GM12878 (cell line): ENCODE results near the gene PISD. TPM values are rescaled to one million over a fixed set of nuclear protein-coding genes. Genes with fewer than 3 reads are reported as not detected.
A peak's percentile ranks its signal among the peaks of the same experiment; 100 is the strongest.

ENCODE experiments used
- ATAC-seq: fragments of 200-7000 bp; cut with Tn5 transposase; 3 replicates; pipeline ENCODE4 v1.9.1; 2020; ENCODE audit warnings: mild to moderate bottlenecking, moderate library complexity
- BruUV-seq: library from RNA; stranded (reverse); fragments of 400-500 nt; replicated peaks from 2 replicates; lab custom pipeline; 2021; lab: Mats Ljungman, UMichigan
- CTCF ChIA-PET: fragments of 300-600 bp; sonication (Branson Sonifier 250); formaldehyde crosslinking; extraction: SDS; loops from one replicate; lab custom pipeline; 2021; ENCODE audit warnings: inconsistent platforms; lab: Yijun Ruan, JAX
- POLR2A ChIA-PET: fragments of 350-600 bp; formaldehyde crosslinking; extraction: SDS; loops from one replicate; lab custom pipeline; 2021; ENCODE audit warnings: inconsistent platforms; lab: Charles Lee
- RAD21 ChIA-PET: fragments of 300-600 bp; sonication (Branson Sonifier 250); formaldehyde crosslinking; loops from one replicate; lab custom pipeline; 2023; ENCODE audit warnings: antibody characterized with exemption; ENCODE audit not compliant: unreplicated experiment; lab: Charles Lee
- SMC1A ChIA-PET: fragments of 300-600 bp; sonication (Branson Sonifier 250); formaldehyde crosslinking; loops from one replicate; lab custom pipeline; 2023; ENCODE audit not compliant: unreplicated experiment, uncharacterized antibody; lab: Charles Lee
- DNase-seq: peaks from one replicate; pipeline ENCODE4 v3.0.0-alpha.2; 2011; ENCODE audit warnings: low read depth, low spot score
- FAIRE-seq: peaks from 3 replicates; lab custom pipeline; 2011; peaks lifted over from hg19 to GRCh38; lab: Jason Lieb, UNC
- H2AFZ ChIP-seq: 2 replicates; pipeline ENCODE4 v1.6.0; 2011; ENCODE audit warnings: low read depth, low read length, control low read depth; ENCODE audit not compliant: control insufficient read depth
- H3K27ac ChIP-seq: 2 replicates; pipeline ENCODE4 v1.5.1; 2011; ENCODE audit warnings: control low read depth; ENCODE audit not compliant: control insufficient read depth, insufficient read depth
- H3K27me3 ChIP-seq, 2 experiments: replicated peaks in 1 of 2; 2 replicates each; pipeline versions ENCODE4 v1.6.0 to v1.6.1; 2011; ENCODE audit warnings: low read length in 1 of 2; ENCODE audit not compliant: control insufficient read depth in 2 of 2, insufficient read depth in 2 of 2
- H3K36me3 ChIP-seq, 2 experiments: 2 replicates each; pipeline ENCODE4 v1.5.1; 2011; ENCODE audit warnings: low read length in 1 of 2; ENCODE audit not compliant: control insufficient read depth in 2 of 2, insufficient read depth in 2 of 2
- H3K4me1 ChIP-seq: 2 replicates; pipeline ENCODE4 v1.6.1; 2011; ENCODE audit warnings: mild to moderate bottlenecking, low read length, moderate library complexity, mixed read lengths; ENCODE audit not compliant: control insufficient read depth, insufficient read depth
- H3K4me2 ChIP-seq: 2 replicates; pipeline ENCODE4 v1.6.0; 2011; ENCODE audit warnings: control low read depth; ENCODE audit not compliant: control insufficient read depth, insufficient read depth
- H3K4me3 ChIP-seq: fragments of 200-600 bp; sonication (generic); 2 replicates; pipeline ENCODE4 v1.5.1; 2016
- H3K79me2 ChIP-seq: 2 replicates; pipeline ENCODE4 v1.6.0; 2011; ENCODE audit warnings: low read length; ENCODE audit not compliant: control insufficient read depth, insufficient read depth
- H3K9ac ChIP-seq: 2 replicates; pipeline ENCODE4 v1.8.0; 2011; ENCODE audit warnings: low read length, control low read depth, mixed read lengths; ENCODE audit not compliant: control insufficient read depth, insufficient read depth
- H3K9me3 ChIP-seq: replicated peaks from 3 replicates; pipeline ENCODE4 v1.5.1; 2011; ENCODE audit warnings: mild to moderate bottlenecking, low read length; ENCODE audit not compliant: control insufficient read depth, insufficient read depth
- H4K20me1 ChIP-seq: 2 replicates; pipeline ENCODE4 v1.6.0; 2011; ENCODE audit not compliant: control insufficient read depth, insufficient read depth
- JUNB ChIP-seq: IDR thresholded peaks from 2 replicates; pipeline ENCODE4 v1.6.1; 2016; ENCODE audit warnings: antibody characterized with exemption, mild to moderate bottlenecking
- POLR2A ChIP-seq: IDR thresholded peaks from 2 replicates; pipeline ENCODE4 v1.6.1; 2011; ENCODE audit warnings: low read depth, mild to moderate bottlenecking, low read length
- WGBS: methylation state at CpG from one replicate; pipeline ENCODE4 v1.1.6; 2016; ENCODE audit warnings: low lambda C conversion rate; ENCODE audit not compliant: insufficient replicate concordance, insufficient coverage; ENCODE audit errors: missing lambda C conversion rate; 5-methylcytosine and 5-hydroxymethylcytosine counted together
- in situ Hi-C: fragments of 300-500 bp; cut with MboI; formaldehyde crosslinking; loops from 9 replicates; pipeline ENCODE4 v1.14.3; 2018; ENCODE audit warnings: mixed read lengths
- intact Hi-C: fragments of 100-400 bp; cut with micrococcal nuclease; formaldehyde crosslinking; loops from one replicate; pipeline ENCODE4 v1.14.2; 2022; ENCODE audit not compliant: unreplicated experiment
- polyA plus RNA-seq, 11 experiments: library from polyadenylated mRNA; depleted of rRNA in 4 of 11; unstranded in 6 of 11; stranded (reverse) in 5 of 11; fragments of >200 nt; fragmentation: Nextera tagmentation in 4 of 11; fragmentation: Illumina TruSeq in 1 of 11; extraction: Ambion mirVana in 4 of 11; extraction: Trizol in 1 of 11; gene quantifications; 1 replicate in 1 of 11; 2 replicates in 10 of 11; pipeline versions ENCODE4 v1.2.1 to v1.2.3, GENCODE V29; 2011 to 2016; ENCODE audit warnings: inconsistent platforms in 2 of 11, missing spikeins in 2 of 11, low read depth in 1 of 11
- total RNA-seq, 4 experiments: library from RNA; depleted of rRNA in 3 of 4; stranded (reverse); fragments of >200 nt in 3 of 4; fragmentation: Illumina TruSeq in 1 of 4; extraction: Trizol in 1 of 4; gene quantifications; 2 replicates each; pipeline versions ENCODE4 v1.2.1 to v1.2.3, GENCODE V29; 2013 to 2021
- TF ChIP-seq, protein P1 (sequence below): fragments of 450-650 bp; IDR thresholded peaks from 2 replicates; pipeline ENCODE4 v1.6.1; 2014; ENCODE audit warnings: mild to moderate bottlenecking
- TF ChIP-seq, protein P2 (sequence below): fragments of 450-650 bp; IDR thresholded peaks from 2 replicates; pipeline ENCODE4 v1.6.1; 2016; ENCODE audit warnings: mild to moderate bottlenecking

PISD gene
- total and polyA plus RNA-seq, 10 of the 15 experiments (the other 5 are each of a cell fraction or from before 2014, with no cell fraction given): 25.8 to 62.7 (median 45.8) TPM

DNA sequence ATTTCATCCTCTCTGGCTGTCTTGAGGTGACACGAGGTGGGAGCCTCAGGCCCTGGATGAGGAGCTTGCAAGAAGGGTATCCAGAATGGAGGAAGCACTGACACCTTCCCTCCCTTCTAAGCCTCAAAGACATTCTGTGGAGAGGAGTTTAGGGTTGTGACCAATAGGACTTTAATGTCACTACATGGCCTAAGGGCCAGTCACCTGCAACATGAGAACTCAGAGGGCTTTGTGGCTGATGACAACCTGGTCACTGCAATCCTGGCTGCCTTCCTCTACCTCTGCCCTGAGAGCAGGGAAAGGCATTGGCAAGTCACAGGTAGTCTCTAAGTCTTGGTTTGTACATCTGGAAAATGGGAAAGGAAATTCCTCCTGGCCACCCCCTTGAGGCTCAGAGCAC is 33.7 kb downstream of the PISD start (continued):
- TF ChIP-seq, protein P1, sequence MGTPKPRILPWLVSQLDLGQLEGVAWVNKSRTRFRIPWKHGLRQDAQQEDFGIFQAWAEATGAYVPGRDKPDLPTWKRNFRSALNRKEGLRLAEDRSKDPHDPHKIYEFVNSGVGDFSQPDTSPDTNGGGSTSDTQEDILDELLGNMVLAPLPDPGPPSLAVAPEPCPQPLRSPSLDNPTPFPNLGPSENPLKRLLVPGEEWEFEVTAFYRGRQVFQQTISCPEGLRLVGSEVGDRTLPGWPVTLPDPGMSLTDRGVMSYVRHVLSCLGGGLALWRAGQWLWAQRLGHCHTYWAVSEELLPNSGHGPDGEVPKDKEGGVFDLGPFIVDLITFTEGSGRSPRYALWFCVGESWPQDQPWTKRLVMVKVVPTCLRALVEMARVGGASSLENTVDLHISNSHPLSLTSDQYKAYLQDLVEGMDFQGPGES: no peak

DNA sequence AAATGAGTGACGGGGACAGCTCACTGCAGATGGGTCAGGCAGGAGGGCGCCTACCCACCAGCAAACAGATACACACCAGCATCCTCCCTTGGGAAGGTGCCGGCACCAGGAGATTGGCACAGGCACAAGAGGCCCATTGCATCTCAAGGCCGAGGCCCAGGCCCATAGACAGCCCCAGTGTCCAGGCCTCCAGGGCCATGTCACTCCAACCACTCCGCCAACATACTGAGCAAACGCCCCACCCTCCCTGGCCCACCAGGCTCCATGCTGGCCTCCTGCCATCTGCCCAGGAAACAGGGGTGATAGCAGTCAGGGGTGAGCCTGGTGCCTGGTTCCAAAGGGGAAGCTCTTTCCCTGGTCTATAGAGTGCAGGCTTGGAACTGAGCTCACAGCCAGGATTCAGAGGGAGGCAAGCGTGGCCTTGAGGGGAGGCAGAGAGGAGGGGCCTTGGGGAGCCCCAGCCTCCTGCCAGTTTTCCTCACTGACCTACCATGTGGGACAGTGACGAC is 34.7 kb downstream of the PISD start:
- no peak for DNase-seq
- SMC1A ChIA-PET: no interaction called here
- Histone ChIP-seq H3K4me2 (no peak overlapping the region), H3K4me1 (peaks cover 18% of the 10 kb centered on the region), H3K4me3 (no peak overlapping the region), H3K36me3 (peaks cover 9 to 54% of the 10 kb centered on the region in 2 experiments), H3K9ac (no peak overlapping the region)
- 89% methylated on average over 8 of the region's 8 CpGs for WGBS
- no TSS peak for BruUV-seq
- intact Hi-C loops: no loop called here
- FAIRE-seq: no peak
- ATAC-seq: no peak
- CTCF ChIA-PET: no interaction called here
- POLR2A ChIA-PET: no interaction called here
- in situ Hi-C loops: no loop called here
- TF ChIP-seq JUNB: no peak
- TF ChIP-seq, protein P2, sequence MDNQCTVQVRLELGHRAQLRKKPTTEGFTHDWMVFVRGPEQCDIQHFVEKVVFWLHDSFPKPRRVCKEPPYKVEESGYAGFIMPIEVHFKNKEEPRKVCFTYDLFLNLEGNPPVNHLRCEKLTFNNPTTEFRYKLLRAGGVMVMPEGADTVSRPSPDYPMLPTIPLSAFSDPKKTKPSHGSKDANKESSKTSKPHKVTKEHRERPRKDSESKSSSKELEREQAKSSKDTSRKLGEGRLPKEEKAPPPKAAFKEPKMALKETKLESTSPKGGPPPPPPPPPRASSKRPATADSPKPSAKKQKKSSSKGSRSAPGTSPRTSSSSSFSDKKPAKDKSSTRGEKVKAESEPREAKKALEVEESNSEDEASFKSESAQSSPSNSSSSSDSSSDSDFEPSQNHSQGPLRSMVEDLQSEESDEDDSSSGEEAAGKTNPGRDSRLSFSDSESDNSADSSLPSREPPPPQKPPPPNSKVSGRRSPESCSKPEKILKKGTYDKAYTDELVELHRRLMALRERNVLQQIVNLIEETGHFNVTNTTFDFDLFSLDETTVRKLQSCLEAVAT: no peak
- peak; percentile 16; the same call in 1 of the 2 replicates for TF ChIP-seq POLR2A
- TF ChIP-seq, all 136 proteins: peak for 1
- Histone ChIP-seq H4K20me1 (peaks cover 19% of the 10 kb centered on the region), H3K9me3 (no peaks in the 10 kb centered on the region), H3K27me3 (no peaks in the 10 kb centered on the region), H3K79me2 (peaks cover 70% of the 10 kb centered on the region), H3K27ac (no peak overlapping the region), H2AFZ (no peak overlapping the region)
- RAD21 ChIA-PET: no interaction called here
